BLaER1 treated with 17β-estradiol and CSF1 and Interleukin-3, amounts not matched to agents 10 nM and 100 nM (cell line): Measurements from ENCODE around the gene PLA2G5.
"Not testable (repeated sequence)": the region's sequence is repeated elsewhere in the genome, so short reads cannot be mapped to it uniquely, and the experiment has no call there.

Source experiments
- H3K27ac ChIP-seq, 11 experiments: shearing (Covaris generic); formaldehyde crosslinking; 2 replicates each; pipeline ENCODE4 v1.8.1; 2022
- H3K27me3 ChIP-seq, 11 experiments: shearing (Covaris generic); formaldehyde crosslinking; 2 replicates each; pipeline ENCODE4 v1.8.1; 2022
- H3K36me3 ChIP-seq, 11 experiments: shearing (Covaris generic); formaldehyde crosslinking; 2 replicates each; pipeline ENCODE4 v1.8.1; 2022
- H3K4me1 ChIP-seq, 10 experiments: shearing (Covaris generic); formaldehyde crosslinking; 2 replicates each; pipeline ENCODE4 v1.8.1; 2022
- H3K4me2 ChIP-seq, 11 experiments: shearing (Covaris generic); formaldehyde crosslinking; 2 replicates each; pipeline ENCODE4 v1.8.1; 2022
- H3K4me3 ChIP-seq, 10 experiments: shearing (Covaris generic); formaldehyde crosslinking; 2 replicates each; pipeline ENCODE4 v1.8.1; 2022
- H3K9ac ChIP-seq, 11 experiments: shearing (Covaris generic); formaldehyde crosslinking; 2 replicates each; pipeline ENCODE4 v1.8.1; 2022
- H3K9me3 ChIP-seq, 11 experiments: shearing (Covaris generic); formaldehyde crosslinking; replicated peaks in 1 of 11; 2 replicates each; pipeline ENCODE4 v1.8.1; 2022
- H4K20me1 ChIP-seq, 11 experiments: shearing (Covaris generic); formaldehyde crosslinking; 2 replicates each; pipeline ENCODE4 v1.8.1; 2022
- Cebpa-rat ChIP-seq, 11 experiments: shearing (Covaris generic); IDR thresholded peaks; 2 replicates each; pipeline ENCODE4 v1.8.1; 2022

The PLA2G5 gene

GRCh38 chr1:20035114-20035513 lies 34.9 kb upstream of the PLA2G5 start:
- Histone ChIP-seq H3K36me3 (no peaks in the 10 kb centered on the region), H4K20me1 (no peaks in the 10 kb centered on the region), H3K27me3 (no peaks in the 10 kb centered on the region), H3K4me1 (peaks cover 16 to 22% (median 18%) of the 10 kb centered on the region in 10 experiments), H3K9ac (no peak overlapping the region), H3K27ac (no peak overlapping the region), H3K9me3 (peaks cover 30 to 41% (median 33%) of the 10 kb centered on the region in 11 experiments), H3K4me2 (no peak overlapping the region), H3K4me3 (no peak overlapping the region)
- TF ChIP-seq Cebpa-rat (IDR thresholded peaks at IDR 0.05) = no peak

GRCh38 chr1:20037877-20038276 lies 32.1 kb upstream of the PLA2G5 start:
- no peaks in the 10 kb centered on the region for H3K36me3 ChIP-seq
- peaks cover 16 to 22% (median 18%) of the 10 kb centered on the region in 10 experiments for H3K4me1 ChIP-seq
- peaks cover 25 to 43% (median 34%) of the 10 kb centered on the region in 11 experiments for H3K9me3 ChIP-seq
- H3K4me3 ChIP-seq = peak overlapping the region in 1 of 10 experiments; percentile 24; a peak in 1 of 20 replicates
- TF ChIP-seq Cebpa-rat (IDR thresholded peaks at IDR 0.05) = no peak
- H3K27me3 ChIP-seq = no peaks in the 10 kb centered on the region
- H3K9ac ChIP-seq = peak overlapping the region in 6 of 11 experiments; percentile 15 to 46 (median 33); a peak in 9 of 22 replicates
- H3K4me2 ChIP-seq = peak overlapping the region; percentile 52 to 86 (median 72)
- no peaks in the 10 kb centered on the region for H4K20me1 ChIP-seq
- H3K27ac ChIP-seq = peak overlapping the region in 9 of 11 experiments; percentile 4 to 60 (median 55); a peak in 16 of 22 replicates

GRCh38 chr1:20047096-20047495 lies 22.9 kb upstream of the PLA2G5 start:
- Histone ChIP-seq H3K27me3 (no peaks in the 10 kb centered on the region), H3K4me2 (peak overlapping the region in 5 of 11 experiments; percentile 21 to 87 (median 42); a peak in 9 of 22 replicates), H3K9ac (0 out of 22 replicates have a peak overlapping the region, but pooled peaks of 1 of the 11 experiments have one; percentile 12), H3K4me1 (peaks cover 0 to 21% (median 3%) of the 10 kb centered on the region in 10 experiments; a peak in 8 of 20 replicates), H3K4me3 (no peak overlapping the region), H3K9me3 (peaks cover 34 to 55% (median 44%) of the 10 kb centered on the region in 11 experiments), H3K36me3 (peaks cover 0 to 3% (median 0%) of the 10 kb centered on the region in 11 experiments; a peak in 1 of 22 replicates), H3K27ac (no peak overlapping the region), H4K20me1 (no peaks in the 10 kb centered on the region)
- TF ChIP-seq Cebpa-rat (IDR thresholded peaks at IDR 0.05) = no peak

- Histone ChIP-seq H3K27me3 (no peaks in the 10 kb centered on the region), H3K27ac (no peak overlapping the region), H3K4me3 (no peak overlapping the region), H3K4me1 (peaks cover 0 to 21% (median 3%) of the 10 kb centered on the region in 10 experiments; a peak in 8 of 20 replicates), H4K20me1 (no peaks in the 10 kb centered on the region), H3K4me2 (no peak overlapping the region), H3K9ac (no peak overlapping the region), H3K36me3 (peaks cover 0 to 3% (median 0%) of the 10 kb centered on the region in 11 experiments; a peak in 1 of 22 replicates), H3K9me3 (peaks cover 48 to 70% (median 58%) of the 10 kb centered on the region in 11 experiments)
- no peak for TF ChIP-seq Cebpa-rat (IDR thresholded peaks at IDR 0.05)
Observed at GRCh38 chr1:20048563-20048962, 21.4 kb upstream of the PLA2G5 start.

GRCh38 chr1:20049056-20049798 lies 20.8 kb upstream of the PLA2G5 start:
- H3K27ac ChIP-seq, H3K36me3 ChIP-seq, H3K4me2 ChIP-seq, H3K9ac ChIP-seq, H3K27me3 ChIP-seq, H4K20me1 ChIP-seq, H3K4me3 ChIP-seq: not testable (repeated sequence)
- H3K4me1 ChIP-seq = peaks cover 0 to 21% (median 3%) of the 10 kb centered on the region in 10 experiments; a peak in 8 of 20 replicates
- H3K9me3 ChIP-seq = peaks cover 55 to 74% (median 63%) of the 10 kb centered on the region in 11 experiments

- H3K9ac ChIP-seq = no peak overlapping the region
- H4K20me1 ChIP-seq = no peaks in the 10 kb centered on the region
- H3K36me3 ChIP-seq = peaks cover 0 to 3% (median 0%) of the 10 kb centered on the region in 11 experiments; a peak in 1 of 22 replicates
- no peak for TF ChIP-seq Cebpa-rat (IDR thresholded peaks at IDR 0.05)
- peaks cover 56 to 75% (median 63%) of the 10 kb centered on the region in 11 experiments for H3K9me3 ChIP-seq
- no peak overlapping the region for H3K4me2 ChIP-seq
- H3K4me1 ChIP-seq = peaks cover 0 to 26% (median 11%) of the 10 kb centered on the region in 10 experiments; a peak in 14 of 20 replicates
- no peaks in the 10 kb centered on the region for H3K27me3 ChIP-seq
- H3K4me3 ChIP-seq = no peak overlapping the region
- H3K27ac ChIP-seq = no peak overlapping the region
Observed at GRCh38 chr1:20051218-20051829, 18.7 kb upstream of the PLA2G5 start.

- Histone ChIP-seq H3K27me3 (no peaks in the 10 kb centered on the region), H3K4me2 (no peak overlapping the region)
Observed at GRCh38 chr1:20052386-20052785, 17.6 kb upstream of the PLA2G5 start.

GRCh38 chr1:20057886-20058420 lies 12.0 kb upstream of the PLA2G5 start:
- H3K36me3 ChIP-seq = no peaks in the 10 kb centered on the region
- peaks cover 6 to 27% (median 13%) of the 10 kb centered on the region in 11 experiments for H3K9me3 ChIP-seq
- peak overlapping the region in 8 of 11 experiments; percentile 37 to 64 (median 47); a peak in 11 of 22 replicates for H3K27ac ChIP-seq
- no peaks in the 10 kb centered on the region for H3K27me3 ChIP-seq
- no peak overlapping the region for H3K4me3 ChIP-seq
- peaks cover 35 to 70% (median 61%) of the 10 kb centered on the region in 10 experiments for H3K4me1 ChIP-seq
- peak overlapping the region; percentile 71 to 87 (median 80) for H3K4me2 ChIP-seq
- TF ChIP-seq Cebpa-rat (IDR thresholded peaks at IDR 0.05) = no peak
- no peak overlapping the region; a peak in 1 of 22 replicates for H3K9ac ChIP-seq
- no peaks in the 10 kb centered on the region for H4K20me1 ChIP-seq

More at GRCh38 chr1:20052386-20052785, 17.6 kb upstream of the PLA2G5 start:
- no peak overlapping the region for H3K9ac ChIP-seq
- H3K4me3 ChIP-seq = no peak overlapping the region
- H3K9me3 ChIP-seq = peaks cover 50 to 75% (median 61%) of the 10 kb centered on the region in 11 experiments
- peaks cover 0 to 3% (median 0%) of the 10 kb centered on the region in 11 experiments; a peak in 1 of 22 replicates for H3K36me3 ChIP-seq
- H3K4me1 ChIP-seq = peaks cover 0 to 17% (median 9%) of the 10 kb centered on the region in 10 experiments; a peak in 14 of 20 replicates
- H4K20me1 ChIP-seq = no peaks in the 10 kb centered on the region
- no peak overlapping the region for H3K27ac ChIP-seq
- TF ChIP-seq Cebpa-rat (IDR thresholded peaks at IDR 0.05) = no peak
